Karpas-422 (cell line): ENCODE data around the gene SELENOV. TPM values are rescaled to one million over a fixed set of nuclear protein-coding genes. Genes with fewer than 3 reads are reported as not detected.

ENCODE experiments used
- DNase-seq: peaks from one replicate; pipeline ENCODE4 v3.0.0-alpha.2; 2015
- H2AFZ ChIP-seq: fragments of 200-600 bp; sonication (generic); 2 replicates; pipeline ENCODE4 v1.6.1; 2014; ENCODE audit warnings: antibody characterized with exemption, low read length, mixed read lengths
- H3K27ac ChIP-seq: fragments of 200-600 bp; sonication (generic); 2 replicates; pipeline ENCODE4 v1.5.1; 2014; ENCODE audit warnings: mild to moderate bottlenecking, low read length, moderate library complexity
- H3K27me3 ChIP-seq: fragments of 200-600 bp; sonication (generic); 2 replicates; pipeline ENCODE4 v1.6.1; 2014; ENCODE audit warnings: low read length, mixed read lengths
- H3K36me3 ChIP-seq: fragments of 200-600 bp; sonication (generic); 2 replicates; pipeline ENCODE4 v1.6.1; 2014; ENCODE audit warnings: low read length, mixed read lengths; ENCODE audit not compliant: insufficient read depth
- H3K4me1 ChIP-seq: fragments of 200-600 bp; sonication (generic); 2 replicates; pipeline ENCODE4 v1.6.1; 2014; ENCODE audit warnings: mild to moderate bottlenecking, low read length, mixed read lengths
- H3K4me2 ChIP-seq: fragments of 200-600 bp; sonication (generic); 2 replicates; pipeline ENCODE4 v1.6.1; 2014; ENCODE audit warnings: low read length, low read depth, mild to moderate bottlenecking; ENCODE audit not compliant: poor library complexity, severe bottlenecking
- H3K4me3 ChIP-seq: fragments of 200-600 bp; sonication (generic); 2 replicates; pipeline ENCODE4 v1.5.1; 2014; ENCODE audit warnings: mild to moderate bottlenecking, antibody characterized with exemption, low read length, mixed read lengths
- H3K79me2 ChIP-seq: fragments of 200-600 bp; sonication (generic); 2 replicates; pipeline ENCODE4 v1.6.1; 2014; ENCODE audit warnings: mild to moderate bottlenecking, low read length, mixed read lengths
- H3K9ac ChIP-seq: fragments of 200-600 bp; sonication (generic); 2 replicates; pipeline ENCODE4 v1.6.0; 2014; ENCODE audit warnings: low read length
- H3K9me2 ChIP-seq: fragments of 200-600 bp; sonication (generic), shearing (Covaris generic); replicated peaks from 2 replicates; pipeline ENCODE4 v1.6.0; 2014; ENCODE audit warnings: mild to moderate bottlenecking, low read length, moderate library complexity; ENCODE audit not compliant: insufficient read depth
- H3K9me3 ChIP-seq: fragments of 300-700, 200-600 bp; sonication (generic); 2 replicates; pipeline ENCODE4 v1.6.1; 2014; ENCODE audit warnings: low read length, mixed read lengths
- H4K20me1 ChIP-seq: fragments of 200-600 bp; sonication (generic); 2 replicates; pipeline ENCODE4 v1.6.1; 2014; ENCODE audit warnings: mild to moderate bottlenecking, antibody characterized with exemption, low read length, low read depth; ENCODE audit not compliant: insufficient read depth
- total RNA-seq: library from RNA; depleted of rRNA; stranded (reverse); fragments of >200 nt; shearing (Covaris generic); gene quantifications from 2 replicates; pipeline ENCODE4 v1.2.3, GENCODE V29; 2014; ENCODE audit warnings: low replicate concordance

The SELENOV gene
- total RNA-seq, 1 experiment from 2014 or later = not detected

DNA sequence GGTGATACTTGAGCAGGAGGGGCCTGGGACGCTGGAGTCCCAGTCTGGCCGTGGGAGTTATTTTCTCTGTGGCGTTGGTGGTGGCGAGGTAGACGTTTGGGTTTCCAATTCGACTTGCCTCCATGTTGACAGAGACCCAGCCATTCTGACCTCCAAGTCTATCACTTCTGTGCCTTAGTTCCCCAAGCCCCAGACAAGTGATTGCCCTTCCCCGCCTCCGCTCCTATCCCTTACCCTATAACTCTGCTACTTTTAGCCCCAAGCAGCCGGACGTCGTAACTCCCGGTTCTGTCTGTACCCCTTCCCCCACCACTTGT, 33.8 kb upstream of the SELENOV start:
- Histone ChIP-seq H3K79me2 (peaks cover 27% of the 10 kb centered on the region), H3K36me3 (peaks cover 19% of the 10 kb centered on the region), H3K27me3 (no peaks in the 10 kb centered on the region), H3K4me1 (peaks cover 20% of the 10 kb centered on the region), H3K4me3 (peak overlapping the region; percentile 93), H4K20me1 (no peaks in the 10 kb centered on the region; the same call in 1 of the 2 replicates), H3K9me2 (no peaks in the 10 kb centered on the region), H3K9ac (peak overlapping the region; percentile 85), H2AFZ (no peak overlapping the region), H3K9me3 (no peaks in the 10 kb centered on the region), H3K27ac (peak overlapping the region; percentile 50; the same call in 1 of the 2 replicates), H3K4me2 (peak overlapping the region; percentile 91)
- peak; percentile 68 for DNase-seq

DNA sequence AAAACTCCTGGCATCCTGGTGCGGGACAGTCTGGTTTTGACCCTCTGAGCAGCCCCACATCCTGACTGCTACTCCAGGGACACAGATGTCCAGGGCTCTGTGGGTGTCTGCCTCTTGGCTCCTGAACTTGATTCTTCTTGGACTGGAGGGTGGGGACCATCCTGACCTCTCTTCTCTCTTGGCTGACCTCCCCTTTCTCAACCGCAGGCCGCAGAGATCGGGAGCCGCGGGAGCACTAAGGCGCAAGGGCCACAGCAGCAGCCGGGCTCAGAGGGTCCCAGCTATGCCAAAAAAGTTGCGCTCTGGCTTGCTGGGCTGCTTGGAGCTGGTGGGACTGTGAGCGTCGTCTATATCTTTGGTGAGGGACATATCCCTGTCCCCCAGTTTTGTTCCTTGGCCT, 33.3 kb upstream of the SELENOV start:
- Histone ChIP-seq H3K27me3 (no peaks in the 10 kb centered on the region), H2AFZ (no peak overlapping the region), H3K79me2 (peaks cover 27% of the 10 kb centered on the region)

DNA sequence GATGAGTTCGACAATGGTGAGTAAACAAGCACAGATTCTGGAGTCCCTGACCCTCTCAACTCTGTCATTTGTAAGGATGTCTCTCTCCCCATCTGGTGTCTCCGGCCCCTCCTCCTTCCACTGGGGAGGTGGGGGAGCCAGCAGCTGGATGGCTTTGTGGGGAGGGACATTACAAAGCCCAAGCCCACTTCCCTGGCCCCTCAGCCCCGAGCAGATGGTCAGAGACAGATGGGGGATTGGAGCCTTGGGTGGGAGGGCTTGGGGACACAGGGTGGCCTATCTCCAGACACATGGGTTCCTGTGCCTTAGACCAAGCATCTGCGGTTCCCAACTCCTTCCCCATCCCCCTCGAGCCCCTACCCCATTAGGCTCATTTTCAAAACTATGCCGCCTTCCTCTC, 31.8 kb upstream of the SELENOV start:
- H3K36me3 ChIP-seq = peaks cover 16% of the 10 kb centered on the region
- no peak overlapping the region for H3K9ac ChIP-seq
- H3K27ac ChIP-seq = no peak overlapping the region
- peaks cover 20% of the 10 kb centered on the region for H3K4me1 ChIP-seq
- H3K9me3 ChIP-seq = no peaks in the 10 kb centered on the region
- DNase-seq = no peak
- no peak overlapping the region for H3K4me3 ChIP-seq
- H3K79me2 ChIP-seq = peaks cover 27% of the 10 kb centered on the region
- H3K27me3 ChIP-seq = no peaks in the 10 kb centered on the region
- no peak overlapping the region for H3K4me2 ChIP-seq
- H4K20me1 ChIP-seq = no peaks in the 10 kb centered on the region; the same call in 1 of the 2 replicates
- no peaks in the 10 kb centered on the region for H3K9me2 ChIP-seq
- no peak overlapping the region for H2AFZ ChIP-seq

More for the DNA sequence above, 33.3 kb upstream of the SELENOV start:
- Histone ChIP-seq H3K4me3 (peak overlapping the region; percentile 93), H3K4me2 (peak overlapping the region; percentile 91), H3K9me2 (no peaks in the 10 kb centered on the region), H3K27ac (no peak overlapping the region; the same call in 1 of the 2 replicates), H3K9ac (peak overlapping the region; percentile 85), H3K4me1 (peaks cover 20% of the 10 kb centered on the region), H3K36me3 (peaks cover 15% of the 10 kb centered on the region), H3K9me3 (no peaks in the 10 kb centered on the region), H4K20me1 (no peaks in the 10 kb centered on the region; the same call in 1 of the 2 replicates)
- DNase-seq = no peak

DNA sequence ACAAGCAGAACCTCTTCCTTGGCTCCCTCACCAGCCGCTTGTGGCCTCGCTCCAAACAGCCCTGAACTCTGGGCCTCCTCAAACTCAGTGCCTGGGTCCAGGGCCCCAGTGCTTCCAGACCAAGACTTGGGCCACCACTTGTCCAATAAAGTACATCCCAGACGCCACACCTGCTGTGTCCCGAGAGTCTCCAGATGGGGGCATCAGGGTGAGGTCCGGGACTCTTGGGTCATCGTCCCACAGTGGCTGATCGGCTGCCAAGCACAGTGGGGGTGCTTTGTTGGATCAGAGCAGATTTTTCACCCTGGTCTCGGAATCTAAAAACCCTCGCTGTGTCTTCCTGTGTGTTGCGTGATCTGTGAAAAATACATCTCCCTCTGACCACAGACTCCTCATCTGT, 25.2 kb upstream of the SELENOV start:
- H3K36me3 ChIP-seq = peaks cover 12% of the 10 kb centered on the region; the same call in 1 of the 2 replicates
- H3K79me2 ChIP-seq = no peaks in the 10 kb centered on the region
- H3K27me3 ChIP-seq = no peaks in the 10 kb centered on the region
- no peaks in the 10 kb centered on the region for H3K9me2 ChIP-seq
- H3K9ac ChIP-seq = no peak overlapping the region
- no peak overlapping the region for H3K4me3 ChIP-seq
- no peak overlapping the region for H2AFZ ChIP-seq
- no peaks in the 10 kb centered on the region for H4K20me1 ChIP-seq
- no peak for DNase-seq
- no peak overlapping the region for H3K4me2 ChIP-seq
- H3K4me1 ChIP-seq = no peaks in the 10 kb centered on the region
- no peak overlapping the region for H3K27ac ChIP-seq
- no peaks in the 10 kb centered on the region for H3K9me3 ChIP-seq

DNA sequence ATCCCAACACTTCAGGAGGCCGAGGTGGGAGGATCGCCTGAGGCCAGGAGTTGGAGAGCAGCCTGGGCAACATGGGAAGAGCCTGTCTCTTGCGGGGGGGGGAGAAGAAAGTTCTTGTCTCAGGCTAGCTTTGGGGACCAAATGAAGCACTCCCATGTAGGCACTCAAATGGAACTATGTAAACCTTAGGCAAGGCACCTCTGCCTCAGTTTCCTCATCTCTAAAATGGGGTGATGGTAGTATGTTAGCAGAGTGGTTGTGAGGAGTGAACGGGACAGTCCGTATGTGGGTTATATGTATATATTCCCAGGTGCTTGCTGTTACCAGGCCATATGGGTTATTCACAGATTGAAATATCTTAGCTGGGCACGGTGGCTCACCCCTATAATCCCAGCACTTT, 22.7 kb upstream of the SELENOV start:
- no peak overlapping the region for H3K9ac ChIP-seq
- no peaks in the 10 kb centered on the region for H3K27me3 ChIP-seq
- no peaks in the 10 kb centered on the region for H3K79me2 ChIP-seq
- no peak for DNase-seq
- no peak overlapping the region for H2AFZ ChIP-seq
- peaks cover 10% of the 10 kb centered on the region; the same call in 1 of the 2 replicates for H3K36me3 ChIP-seq
- no peak overlapping the region for H3K4me3 ChIP-seq
- no peak overlapping the region for H3K4me2 ChIP-seq
- no peaks in the 10 kb centered on the region for H4K20me1 ChIP-seq
- H3K27ac ChIP-seq = no peak overlapping the region
- H3K9me2 ChIP-seq = no peaks in the 10 kb centered on the region
- H3K9me3 ChIP-seq = no peaks in the 10 kb centered on the region
- H3K4me1 ChIP-seq = no peaks in the 10 kb centered on the region

DNA sequence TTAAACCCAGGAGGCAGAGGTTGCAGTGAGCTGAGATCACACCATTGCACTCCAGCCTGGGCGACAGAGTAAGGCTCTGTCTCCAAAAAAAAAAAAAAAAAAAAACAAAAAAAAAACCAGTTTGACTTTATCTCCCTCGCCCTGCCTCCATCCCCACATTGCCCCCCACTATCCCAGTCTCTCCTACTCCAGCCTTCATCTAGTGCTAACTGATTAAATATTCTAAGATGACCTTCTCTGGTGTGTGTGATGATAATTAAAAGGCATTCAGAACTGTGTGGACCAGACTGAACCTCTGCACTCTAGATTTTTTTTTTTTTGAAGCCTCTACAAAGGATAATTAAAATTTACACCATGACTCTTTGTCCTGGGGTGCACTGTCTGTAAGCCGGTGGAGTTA, 22.2 kb upstream of the SELENOV start:
- Histone ChIP-seq H2AFZ (no peak overlapping the region), H3K27ac (no peak overlapping the region), H3K27me3 (no peaks in the 10 kb centered on the region), H3K4me2 (no peak overlapping the region), H3K9me2 (no peaks in the 10 kb centered on the region), H3K9ac (no peak overlapping the region), H3K79me2 (no peaks in the 10 kb centered on the region), H3K36me3 (peaks cover 10% of the 10 kb centered on the region; the same call in 1 of the 2 replicates), H3K4me3 (no peak overlapping the region), H3K9me3 (no peaks in the 10 kb centered on the region), H3K4me1 (peaks cover 4% of the 10 kb centered on the region), H4K20me1 (no peaks in the 10 kb centered on the region)
- DNase-seq = no peak

DNA sequence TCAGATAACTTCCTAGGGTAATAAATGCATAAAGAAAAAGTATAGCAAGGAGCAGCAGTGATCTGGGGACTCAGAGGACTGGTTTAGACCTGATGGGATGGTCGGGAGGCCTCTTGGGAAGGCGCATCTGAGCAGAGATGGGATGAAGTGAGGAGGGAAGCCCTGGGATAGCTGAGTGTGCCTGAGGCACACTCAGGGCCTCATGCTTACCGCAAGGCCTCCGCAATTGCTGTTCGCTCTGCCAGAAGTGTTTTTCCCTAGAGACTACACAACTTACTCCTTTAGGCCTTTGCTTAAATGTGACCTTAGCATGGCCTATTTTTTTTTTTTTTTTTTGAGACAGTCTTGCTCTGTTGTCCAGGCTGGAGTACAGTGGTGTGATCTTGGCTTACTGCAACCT, 20.3 kb upstream of the SELENOV start:
- Histone ChIP-seq H3K27ac (no peak overlapping the region), H3K9ac (no peak overlapping the region), H3K9me3 (no peaks in the 10 kb centered on the region), H2AFZ (no peak overlapping the region), H3K9me2 (no peaks in the 10 kb centered on the region), H3K4me2 (no peak overlapping the region), H3K79me2 (no peaks in the 10 kb centered on the region), H3K4me1 (peaks cover 21% of the 10 kb centered on the region), H3K36me3 (no peaks in the 10 kb centered on the region), H3K4me3 (no peak overlapping the region), H4K20me1 (no peaks in the 10 kb centered on the region), H3K27me3 (no peaks in the 10 kb centered on the region)
- no peak for DNase-seq

DNA sequence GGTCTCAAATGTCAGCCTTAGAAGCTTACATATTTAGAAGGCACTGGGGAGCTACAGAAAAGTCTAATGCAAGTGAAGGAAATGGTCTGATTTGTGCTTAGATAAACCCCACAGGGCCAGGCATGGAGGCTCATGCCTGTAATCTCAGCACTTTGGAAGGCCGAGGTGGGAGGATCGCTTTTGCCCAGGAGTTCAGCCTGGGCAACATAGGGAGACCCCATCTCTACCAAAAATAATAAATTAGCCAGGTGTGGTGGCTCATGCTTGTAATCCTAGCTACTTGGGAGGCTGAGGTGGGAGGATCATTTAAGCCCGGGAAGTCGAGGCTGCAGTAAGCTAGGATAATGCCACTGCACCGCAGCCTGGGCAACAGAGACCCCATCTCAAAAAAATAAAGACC, 18.9 kb upstream of the SELENOV start:
- Histone ChIP-seq H3K4me3 (no peak overlapping the region), H3K79me2 (no peaks in the 10 kb centered on the region), H3K9ac (no peak overlapping the region), H3K4me2 (no peak overlapping the region), H3K9me3 (no peaks in the 10 kb centered on the region), H3K27ac (no peak overlapping the region), H3K27me3 (no peaks in the 10 kb centered on the region), H3K9me2 (no peaks in the 10 kb centered on the region), H4K20me1 (no peaks in the 10 kb centered on the region), H3K36me3 (no peaks in the 10 kb centered on the region), H2AFZ (no peak overlapping the region), H3K4me1 (peaks cover 21% of the 10 kb centered on the region)
- no peak for DNase-seq

DNA sequence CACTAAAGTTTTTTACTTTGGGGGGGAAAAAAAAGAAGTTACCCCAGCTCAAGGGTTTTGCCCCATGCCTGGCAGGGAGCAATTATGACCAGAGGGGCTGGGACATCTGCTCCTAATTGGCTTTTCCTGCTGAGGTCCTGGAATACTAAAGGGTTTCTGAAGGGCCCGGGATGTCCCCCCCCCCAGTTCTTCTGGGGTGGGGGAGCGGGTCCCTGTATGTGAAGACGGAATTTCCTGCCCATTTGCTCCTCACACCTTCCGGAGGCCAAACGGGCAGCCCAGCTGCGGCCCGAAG, 17.3 kb upstream of the SELENOV start:
- H3K36me3 ChIP-seq = no peaks in the 10 kb centered on the region
- peaks cover 21% of the 10 kb centered on the region for H3K4me1 ChIP-seq
- peak overlapping the region; percentile 55 for H3K4me2 ChIP-seq
- H3K9me2 ChIP-seq = no peaks in the 10 kb centered on the region
- H3K4me3 ChIP-seq = peak overlapping the region; percentile 26; the same call in 1 of the 2 replicates
- H2AFZ ChIP-seq = no peak overlapping the region
- no peaks in the 10 kb centered on the region for H3K27me3 ChIP-seq
- H4K20me1 ChIP-seq = no peaks in the 10 kb centered on the region
- H3K9me3 ChIP-seq = no peaks in the 10 kb centered on the region
- H3K79me2 ChIP-seq = no peaks in the 10 kb centered on the region
- DNase-seq = no peak
- H3K27ac ChIP-seq = no peak overlapping the region
- no peak overlapping the region for H3K9ac ChIP-seq
